Neural crest cell (in vitro differentiated cells): ENCODE data around the gene KREMEN2. TPM values are rescaled to one million over a fixed set of nuclear protein-coding genes. Genes with fewer than 3 reads are reported as not detected.

Experiments
- DNase-seq: peaks from one replicate; pipeline ENCODE4 v3.0.0; 2021; ENCODE audit warnings: low read depth, mixed read lengths, low spot score
- H3K27ac Mint-ChIP-seq: one replicate; pipeline ENCODE4 v1.8.0; 2021; ENCODE audit warnings: mild to moderate bottlenecking, mixed read lengths; ENCODE audit not compliant: unreplicated experiment
- H3K27me3 Mint-ChIP-seq: 2 replicates; pipeline ENCODE4 v1.8.0; 2021; ENCODE audit warnings: low read depth, mild to moderate bottlenecking, mixed read lengths
- H3K36me3 Mint-ChIP-seq: 2 replicates; pipeline ENCODE4 v1.8.0; 2021; ENCODE audit warnings: low read depth, mild to moderate bottlenecking, mixed read lengths
- H3K4me1 Mint-ChIP-seq: 2 replicates; pipeline ENCODE4 v1.8.0; 2021; ENCODE audit warnings: mixed read lengths
- H3K4me3 Mint-ChIP-seq: one replicate; pipeline ENCODE4 v1.8.0; 2021; ENCODE audit warnings: mild to moderate bottlenecking, mixed read lengths
- H3K9me3 Mint-ChIP-seq: 2 replicates; pipeline ENCODE4 v1.8.0; 2021; ENCODE audit warnings: mixed read lengths
- CTCF ChIP-seq: fragments of 200-600 bp; sonication (generic); conservative IDR thresholded peaks from 2 replicates; pipeline ENCODE4 v1.5.0; 2021; ENCODE audit warnings: antibody characterized with exemption, mild to moderate bottlenecking
- long read RNA-seq: library from polyadenylated mRNA; unstranded; transcript quantifications from one replicate; pipeline ENCODE4 v2.0.0, GENCODE V29; 2020
- total RNA-seq: library from RNA; stranded (reverse); gene quantifications from 2 replicates; pipeline ENCODE4 v1.2.1, GENCODE V29; 2021

The KREMEN2 gene
- total RNA-seq = 1.0 TPM in 2 replicates
- long read RNA-seq = 0 reads

DNA sequence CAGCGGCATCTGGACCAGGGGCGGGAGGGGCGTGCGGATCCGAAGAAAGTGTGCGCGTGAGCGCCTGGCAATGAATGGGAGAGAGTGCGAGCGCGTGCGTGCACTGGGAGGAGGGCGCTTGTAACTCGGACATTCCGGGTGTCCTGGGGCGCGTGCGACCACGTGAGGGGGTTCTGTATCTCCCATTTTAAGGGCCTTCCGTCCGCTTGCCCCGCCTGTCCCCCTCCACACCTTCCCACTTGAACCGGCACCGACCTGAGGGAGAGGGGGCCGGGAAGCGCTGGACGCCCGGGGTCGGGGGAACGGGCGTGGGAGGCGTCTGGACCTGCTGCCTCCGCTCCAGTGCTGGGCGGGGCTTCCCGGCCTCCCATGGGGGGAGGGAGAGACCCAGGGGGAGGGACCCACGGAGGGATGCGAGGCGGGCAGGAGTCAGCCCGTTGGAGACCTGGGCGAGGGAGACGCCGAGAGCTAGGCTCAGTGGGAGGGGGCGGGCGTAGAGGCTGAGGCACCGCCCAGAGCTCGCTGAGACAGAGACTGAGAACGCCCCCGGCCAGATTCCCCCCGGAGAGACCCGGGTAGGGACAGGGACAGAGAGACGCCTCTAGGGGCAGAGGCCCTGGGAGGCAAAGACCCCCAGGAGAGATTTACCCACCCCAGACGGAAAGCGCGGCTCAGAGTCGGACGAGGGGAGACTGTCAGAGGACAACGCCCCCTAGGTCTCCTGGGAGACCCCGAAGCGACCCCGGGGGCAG, at the start of gene KREMEN2:
KREMEN2 (plus strand) TSS at position 553 of the 752 bp plus-strand sequence. CDS start 246 bp downstream, outside the sequence.
- H3K36me3 Mint-ChIP-seq = no peaks in the 10 kb centered on the region
- peak within 1 kb of the TSS; percentile 89 for H3K4me3 Mint-ChIP-seq
- H3K4me1 Mint-ChIP-seq = peaks cover 13% of the 10 kb centered on the region
- peaks cover 58% of the 10 kb centered on the region for H3K27me3 Mint-ChIP-seq
- H3K27ac Mint-ChIP-seq = no peak within 1 kb of the TSS
- no peaks in the 10 kb centered on the region for H3K9me3 Mint-ChIP-seq
- peak; percentile 26 for TF ChIP-seq CTCF
- DNase-seq = peak; percentile 46

GRCh38 chr16:2915196-2915929, 48.7 kb upstream of the KREMEN2 start:
- Mint-ChIP-seq H3K36me3 (peaks cover 5% of the 10 kb centered on the region), H3K4me3 (peak overlapping the region; percentile 41), H3K9me3 (no peaks in the 10 kb centered on the region), H3K27me3 (peaks cover 13% of the 10 kb centered on the region), H3K4me1 (peaks cover 29% of the 10 kb centered on the region), H3K27ac (no peak overlapping the region)
- TF ChIP-seq CTCF = no peak
- no peak for DNase-seq

- peak; percentile 96 for TF ChIP-seq CTCF
- H3K27me3 Mint-ChIP-seq = no peaks in the 10 kb centered on the region
- peaks cover 11% of the 10 kb centered on the region for H3K36me3 Mint-ChIP-seq
- H3K4me3 Mint-ChIP-seq = peak overlapping the region; percentile 64
- peaks cover 7% of the 10 kb centered on the region for H3K4me1 Mint-ChIP-seq
- DNase-seq = peak; percentile 72
- H3K27ac Mint-ChIP-seq = no peak overlapping the region
- no peaks in the 10 kb centered on the region for H3K9me3 Mint-ChIP-seq
These were observed 44.4 kb upstream of the KREMEN2 start for GRCh38 chr16:2919511-2920255.

- no peak overlapping the region for H3K4me3 Mint-ChIP-seq
- no peaks in the 10 kb centered on the region for H3K27me3 Mint-ChIP-seq
- no peaks in the 10 kb centered on the region for H3K9me3 Mint-ChIP-seq
- peaks cover 15% of the 10 kb centered on the region for H3K4me1 Mint-ChIP-seq
- DNase-seq = no peak
- no peak overlapping the region for H3K27ac Mint-ChIP-seq
- H3K36me3 Mint-ChIP-seq = peaks cover 11% of the 10 kb centered on the region
- no peak for TF ChIP-seq CTCF
These were observed 40.6 kb upstream of the KREMEN2 start for GRCh38 chr16:2923481-2923880.
